Subcutaneous abdominal adipose tissue (tissue), 5 donors: Measurements from ENCODE around the gene NACA.
"Not testable (repeated sequence)": the region's sequence is repeated elsewhere in the genome, so short reads cannot be mapped to it uniquely, and the experiment has no call there.

Experiments
- H3K27ac ChIP-seq: one replicate; pipeline ENCODE4 v1.7.0; 2013; ENCODE audit warnings: low read depth, mild to moderate bottlenecking, inconsistent platforms, low read length, moderate library complexity
- H3K27me3 ChIP-seq, 5 donors: one replicate each; pipeline ENCODE4 v1.7.0; 2013; ENCODE audit warnings: low read length in 5 of 5, inconsistent platforms in 1 of 5; ENCODE audit not compliant: control insufficient read depth in 5 of 5, insufficient read depth in 4 of 5
- H3K36me3 ChIP-seq, 5 donors: one replicate each; pipeline ENCODE4 v1.7.0; 2013; ENCODE audit warnings: low read length in 5 of 5; ENCODE audit not compliant: control insufficient read depth in 5 of 5, insufficient read depth in 5 of 5
- H3K4me1 ChIP-seq, 5 donors: one replicate each; pipeline ENCODE4 v1.7.0; 2013; ENCODE audit warnings: low read length in 5 of 5, mild to moderate bottlenecking in 3 of 5, moderate library complexity in 1 of 5; ENCODE audit not compliant: control insufficient read depth in 5 of 5, insufficient read depth in 5 of 5
- H3K4me3 ChIP-seq, 5 donors: one replicate each; pipeline ENCODE4 v1.7.0; 2013; ENCODE audit warnings: low read length in 5 of 5, low read depth in 1 of 5
- H3K9ac ChIP-seq, 5 donors: one replicate each; pipeline ENCODE4 v1.7.0; 2013; ENCODE audit warnings: low read length in 5 of 5, mild to moderate bottlenecking in 4 of 5, moderate library complexity in 3 of 5
- H3K9me3 ChIP-seq, 5 donors: one replicate each; pipeline ENCODE4 v1.7.0; 2013; ENCODE audit warnings: low read length in 5 of 5; ENCODE audit not compliant: control insufficient read depth in 5 of 5
- donor health status: healthy.
- donor health status: healthy.
- donor health status: healthy.
- donor health status: healthy.
- donor health status: healthy.

Gene NACA

GRCh38 chr12:56726196-56726675 lies 1.1 kb upstream of the NACA start:
- Histone ChIP-seq H3K4me1 (peaks cover 19 to 45% (median 38%) of the 10 kb centered on the region in 5 donors), H3K36me3 (peaks cover 4 to 13% (median 7%) of the 10 kb centered on the region in 5 donors), H3K4me3 (peak overlapping the region in 3 of 5 donors; percentile 93 to 99 (median 99)), H3K9ac (peak overlapping the region in 2 of 5 donors; percentile 75 to 100), H3K27ac (peak overlapping the region; percentile 99)
- not testable (repeated sequence) for H3K27me3 ChIP-seq, H3K9me3 ChIP-seq

- H3K27ac ChIP-seq, result peak overlapping the region; percentile 99
- peaks cover 8 to 15% (median 8%) of the 10 kb centered on the region in 5 donors for H3K36me3 ChIP-seq
- peaks cover 23 to 51% (median 43%) of the 10 kb centered on the region in 5 donors for H3K4me1 ChIP-seq
These were observed 614 bp upstream of the NACA start for GRCh38 chr12:56725723-56726102.

GRCh38 chr12:56724701-56724971 lies 463 bp downstream of the NACA start:
- Histone ChIP-seq H3K27me3 (peaks cover 0 to 3% (median 0%) of the 10 kb centered on the region in 5 donors), H3K9me3 (no peaks in the 10 kb centered on the region), H3K4me1 (peaks cover 23 to 61% (median 53%) of the 10 kb centered on the region in 5 donors), H3K4me3 (peak overlapping the region; percentile 93 to 99 (median 99)), H3K27ac (peak overlapping the region; percentile 99), H3K36me3 (peaks cover 8 to 24% (median 19%) of the 10 kb centered on the region in 5 donors), H3K9ac (peak overlapping the region; percentile 99 to 100 (median 100))

More at GRCh38 chr12:56725723-56726102, 614 bp upstream of the NACA start:
- Histone ChIP-seq H3K9me3 (no peaks in the 10 kb centered on the region), H3K9ac (peak overlapping the region; percentile 75 to 100 (median 76)), H3K4me3 (peak overlapping the region; percentile 93 to 99 (median 99)), H3K27me3 (peaks cover 0 to 3% (median 0%) of the 10 kb centered on the region in 5 donors)

- H3K4me3 ChIP-seq, result peak overlapping the region; percentile 93 to 99 (median 99)
- H3K27ac ChIP-seq, result peak overlapping the region; percentile 99
- no peaks in the 10 kb centered on the region for H3K9me3 ChIP-seq
- H3K9ac ChIP-seq, result peak overlapping the region; percentile 99 to 100 (median 100)
- H3K4me1 ChIP-seq, result peaks cover 23 to 67% (median 58%) of the 10 kb centered on the region in 5 donors
- H3K36me3 ChIP-seq, result peaks cover 8 to 29% (median 24%) of the 10 kb centered on the region in 5 donors
- H3K27me3 ChIP-seq, result peaks cover 0 to 3% (median 0%) of the 10 kb centered on the region in 5 donors
These were observed 1.0 kb downstream of the NACA start for GRCh38 chr12:56723889-56724700.

- Histone ChIP-seq H3K4me3 (peak overlapping the region; percentile 93 to 99 (median 99)), H3K9ac (peak overlapping the region in 4 of 5 donors; percentile 99 to 100 (median 100))
These were observed 1.7 kb downstream of the NACA start for GRCh38 chr12:56723352-56723751.

GRCh38 chr12:56722832-56723231 lies 2.3 kb downstream of the NACA start:
- Histone ChIP-seq H3K9ac (peak overlapping the region in 4 of 5 donors; percentile 11 to 100 (median 60)), H3K4me3 (peak overlapping the region in 3 of 5 donors; percentile 26 to 99 (median 99))

More at GRCh38 chr12:56723352-56723751, 1.7 kb downstream of the NACA start:
- peaks cover 23 to 72% (median 63%) of the 10 kb centered on the region in 5 donors for H3K4me1 ChIP-seq
- peaks cover 8 to 34% (median 30%) of the 10 kb centered on the region in 5 donors for H3K36me3 ChIP-seq
- H3K27me3 ChIP-seq, result peaks cover 0 to 3% (median 0%) of the 10 kb centered on the region in 5 donors
- H3K9me3 ChIP-seq, result no peaks in the 10 kb centered on the region
- H3K27ac ChIP-seq, result peak overlapping the region; percentile 99

GRCh38 chr12:56721721-56722120 lies 3.4 kb downstream of the NACA start:
- Histone ChIP-seq H3K9me3 (no peaks in the 10 kb centered on the region), H3K27ac (peak overlapping the region; percentile 99), H3K36me3 (peaks cover 8 to 34% (median 30%) of the 10 kb centered on the region in 5 donors), H3K4me1 (peaks cover 23 to 76% (median 65%) of the 10 kb centered on the region in 5 donors), H3K9ac (peak overlapping the region; percentile 25 to 58 (median 32)), H3K4me3 (peak overlapping the region in 1 of 5 donors; percentile 10), H3K27me3 (peaks cover 0 to 3% (median 0%) of the 10 kb centered on the region in 5 donors)

More at GRCh38 chr12:56722832-56723231, 2.3 kb downstream of the NACA start:
- Histone ChIP-seq H3K27ac (peak overlapping the region; percentile 99), H3K9me3 (no peaks in the 10 kb centered on the region), H3K4me1 (peaks cover 23 to 72% (median 63%) of the 10 kb centered on the region in 5 donors), H3K27me3 (peaks cover 0 to 3% (median 0%) of the 10 kb centered on the region in 5 donors), H3K36me3 (peaks cover 8 to 34% (median 30%) of the 10 kb centered on the region in 5 donors)

- Histone ChIP-seq H3K9me3 (no peaks in the 10 kb centered on the region), H3K9ac (peak overlapping the region in 2 of 5 donors; percentile 16 to 61), H3K36me3 (peaks cover 8 to 38% (median 31%) of the 10 kb centered on the region in 5 donors), H3K27me3 (peaks cover 0 to 3% (median 0%) of the 10 kb centered on the region in 5 donors), H3K27ac (peak overlapping the region; percentile 99), H3K4me1 (peaks cover 25 to 82% (median 70%) of the 10 kb centered on the region in 5 donors), H3K4me3 (no peak overlapping the region)
These were observed 3.9 kb downstream of the NACA start for GRCh38 chr12:56721216-56721615.

GRCh38 chr12:56720731-56721151 lies 4.4 kb downstream of the NACA start:
- Histone ChIP-seq H3K27ac (peak overlapping the region; percentile 99), H3K9ac (peak overlapping the region in 3 of 5 donors; percentile 16 to 61 (median 26)), H3K4me1 (peaks cover 25 to 82% (median 70%) of the 10 kb centered on the region in 5 donors), H3K4me3 (no peak overlapping the region), H3K36me3 (peaks cover 8 to 43% (median 36%) of the 10 kb centered on the region in 5 donors), H3K9me3 (no peaks in the 10 kb centered on the region), H3K27me3 (peaks cover 0 to 3% (median 0%) of the 10 kb centered on the region in 5 donors)
